H1 (cell line): Measurements from ENCODE around the gene NIM1K. TPM values are rescaled to one million over a fixed set of nuclear protein-coding genes. Genes with fewer than 3 reads are reported as not detected.

Source experiments
- JUND ChIP-seq: IDR thresholded peaks from 2 replicates; pipeline ENCODE4 v1.6.1; 2011; ENCODE audit warnings: mild to moderate bottlenecking, improper control_type of control experiment, low read length
- SIN3A ChIP-seq, 2 experiments: IDR thresholded peaks in 1 of 2; conservative IDR thresholded peaks in 1 of 2; 2 replicates each; pipeline ENCODE4 v1.6.1; 2011 to 2012; ENCODE audit warnings: low read length in 2 of 2, improper control_type of control experiment in 1 of 2, low read depth in 1 of 2, mild to moderate bottlenecking in 1 of 2
- TCF12 ChIP-seq: IDR thresholded peaks from 2 replicates; pipeline ENCODE4 v1.6.1; 2011; ENCODE audit warnings: low read depth, mild to moderate bottlenecking, low read length
- polyA plus RNA-seq, 7 experiments: library from polyadenylated mRNA; depleted of rRNA in 3 of 7; stranded (reverse) in 5 of 7; unstranded in 2 of 7; fragments of >200 nt in 5 of 7; fragments of 200-250 nt in 2 of 7; gene quantifications; 1 replicate in 5 of 7; 2 replicates in 1 of 7; 4 replicates in 1 of 7; pipeline versions ENCODE4 v1.2.1 to v1.2.3, GENCODE V29; 2011 to 2013; ENCODE audit warnings: missing spikeins in 2 of 7, mixed read lengths in 2 of 7
- total RNA-seq: library from RNA; stranded (reverse); fragmentation: NEBNext Ultra II Directional; extraction: Animal tissue kit (Norgen Biotek cat#: 25700); gene quantifications from 2 replicates; pipeline ENCODE4 v1.2.1, GENCODE V29; 2021

The NIM1K gene
- total and polyA plus RNA-seq, 2 of the 8 experiments (the other 6 are each of a cell fraction or from before 2014, with no cell fraction given): not detected

GRCh38 chr5:43192558-43193180, 644 bp downstream of the NIM1K start (continued):
- TF ChIP-seq SIN3A (conservative IDR thresholded peaks at IDR 0.05 in 1 of 2, IDR thresholded peaks at IDR 0.05 in 1 of 2; ENCODE audit: low read depth in 1 of 2, low read length in 2 of 2): 0 out of 4 replicates have a peak, but pooled peaks of 1 of the 2 experiments have one; percentile 17
- no peak for TF ChIP-seq TCF12
- TF ChIP-seq JUND: no peak
- TF ChIP-seq, all 59 proteins: peak for 5
